ENCODE results near the gene GPC6. TPM values are rescaled to one million over a fixed set of nuclear protein-coding genes. Genes with fewer than 3 reads are reported as not detected.

GPC6 gene
- total RNA-seq, 1 donor from 2014 or later, result 50.3 TPM

DNA sequence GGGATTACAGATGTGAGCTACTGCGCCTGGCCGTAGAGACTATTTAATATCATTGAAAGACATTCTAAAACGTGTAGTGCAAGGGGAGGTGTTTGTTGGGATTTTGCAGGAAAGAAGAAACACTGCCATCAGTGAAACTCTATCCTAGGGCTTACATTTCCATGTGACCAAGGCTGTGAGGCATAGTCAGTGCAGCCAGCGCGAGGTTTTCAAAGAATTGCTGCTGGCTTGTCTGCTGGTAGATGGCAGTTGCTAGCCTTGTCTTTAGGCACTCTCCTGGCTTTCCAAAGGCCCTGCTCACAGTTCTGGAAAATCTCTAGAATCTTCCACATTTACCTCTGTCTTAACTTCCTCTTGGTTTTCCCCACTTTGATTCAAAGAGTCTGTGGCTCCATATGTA, 77.5 kb downstream of the GPC6 start:
- TF ChIP-seq, protein P1, sequence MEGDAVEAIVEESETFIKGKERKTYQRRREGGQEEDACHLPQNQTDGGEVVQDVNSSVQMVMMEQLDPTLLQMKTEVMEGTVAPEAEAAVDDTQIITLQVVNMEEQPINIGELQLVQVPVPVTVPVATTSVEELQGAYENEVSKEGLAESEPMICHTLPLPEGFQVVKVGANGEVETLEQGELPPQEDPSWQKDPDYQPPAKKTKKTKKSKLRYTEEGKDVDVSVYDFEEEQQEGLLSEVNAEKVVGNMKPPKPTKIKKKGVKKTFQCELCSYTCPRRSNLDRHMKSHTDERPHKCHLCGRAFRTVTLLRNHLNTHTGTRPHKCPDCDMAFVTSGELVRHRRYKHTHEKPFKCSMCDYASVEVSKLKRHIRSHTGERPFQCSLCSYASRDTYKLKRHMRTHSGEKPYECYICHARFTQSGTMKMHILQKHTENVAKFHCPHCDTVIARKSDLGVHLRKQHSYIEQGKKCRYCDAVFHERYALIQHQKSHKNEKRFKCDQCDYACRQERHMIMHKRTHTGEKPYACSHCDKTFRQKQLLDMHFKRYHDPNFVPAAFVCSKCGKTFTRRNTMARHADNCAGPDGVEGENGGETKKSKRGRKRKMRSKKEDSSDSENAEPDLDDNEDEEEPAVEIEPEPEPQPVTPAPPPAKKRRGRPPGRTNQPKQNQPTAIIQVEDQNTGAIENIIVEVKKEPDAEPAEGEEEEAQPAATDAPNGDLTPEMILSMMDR (IDR thresholded peaks at IDR 0.05; ENCODE audit: unreplicated experiment), result no peak
- H3K9me3 Mint-ChIP-seq (ENCODE audit: low read depth), result no peaks in the 10 kb centered on the region
- no peak overlapping the region for H3K4me3 Mint-ChIP-seq (ENCODE audit: low read depth)

DNA sequence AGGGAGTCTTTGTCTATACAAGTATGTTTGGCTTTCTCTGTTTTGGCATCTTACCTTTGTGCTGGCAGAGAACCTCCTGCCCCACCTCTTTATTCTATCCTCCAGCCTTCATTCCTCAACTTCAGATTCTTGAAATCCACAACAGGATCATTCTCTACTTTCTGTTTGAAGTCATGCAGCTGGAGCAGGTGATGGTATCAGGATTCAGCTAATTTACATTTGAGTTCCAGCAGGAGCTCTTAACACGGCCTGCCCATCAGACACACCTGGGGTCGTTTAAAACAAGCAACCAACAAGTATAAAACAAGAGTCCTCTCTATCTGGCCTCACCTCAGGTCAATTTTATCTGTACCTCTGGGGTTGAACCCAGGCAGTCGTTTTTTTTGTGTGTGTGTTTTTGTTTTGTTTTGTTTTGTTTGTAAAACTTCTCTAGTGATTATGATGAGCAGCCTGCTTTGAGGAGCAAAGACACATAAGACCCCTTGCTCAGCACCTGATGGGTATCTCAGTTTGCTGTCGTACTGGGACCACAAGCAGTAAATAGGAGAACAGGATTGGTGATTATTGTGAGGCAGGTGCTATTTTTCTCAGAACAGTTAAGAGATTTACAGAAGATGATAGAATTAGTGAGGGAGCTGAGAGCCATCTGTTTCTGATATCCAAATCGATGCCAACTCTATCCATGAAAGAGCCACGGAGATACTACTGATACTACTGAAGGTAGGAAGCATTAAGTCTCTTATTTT, 78.4 kb downstream of the GPC6 start:
- TF ChIP-seq, protein P1 (IDR thresholded peaks at IDR 0.05; ENCODE audit: unreplicated experiment), result no peak
- Mint-ChIP-seq H3K9me3 (ENCODE audit: low read depth) (no peaks in the 10 kb centered on the region), H3K27ac (peak overlapping the region; percentile 19), H3K4me1 (ENCODE audit: low read depth) (peaks cover 13% of the 10 kb centered on the region), H3K4me3 (ENCODE audit: low read depth) (no peak overlapping the region), H3K27me3 (no peaks in the 10 kb centered on the region), H3K36me3 (ENCODE audit: insufficient read depth) (no peaks in the 10 kb centered on the region)
- DNase-seq (ENCODE audit: low spot score, unreplicated experiment), result no peak

More for the DNA sequence above, 77.5 kb downstream of the GPC6 start:
- Mint-ChIP-seq H3K36me3 (ENCODE audit: insufficient read depth) (no peaks in the 10 kb centered on the region), H3K27ac (no peak overlapping the region), H3K27me3 (no peaks in the 10 kb centered on the region), H3K4me1 (ENCODE audit: low read depth) (peaks cover 8% of the 10 kb centered on the region)
- DNase-seq (ENCODE audit: low spot score, unreplicated experiment), result no peak

DNA sequence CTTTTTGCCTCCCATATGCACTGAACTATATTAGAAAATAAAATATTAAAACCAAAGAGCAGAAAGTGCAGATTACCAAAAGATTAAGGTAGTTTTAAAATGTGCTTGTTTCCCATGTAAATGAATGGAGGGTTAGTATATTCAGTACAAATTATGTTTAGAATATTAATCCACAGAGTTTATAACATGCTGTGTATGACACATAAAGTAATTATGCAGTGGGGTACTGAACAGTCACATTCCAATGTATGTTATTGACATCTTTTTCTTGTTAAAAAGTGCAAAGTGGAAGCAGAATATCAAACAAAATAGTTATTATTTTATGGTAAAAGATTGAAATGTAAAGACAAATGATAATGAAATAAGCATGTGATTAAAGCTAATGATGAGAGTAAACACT, 79.3 kb downstream of the GPC6 start:
- DNase-seq (ENCODE audit: low spot score, unreplicated experiment), result no peak
- H3K9me3 Mint-ChIP-seq (ENCODE audit: low read depth), result no peaks in the 10 kb centered on the region
- no peak overlapping the region for H3K4me3 Mint-ChIP-seq (ENCODE audit: low read depth)
- peak overlapping the region; percentile 19 for H3K27ac Mint-ChIP-seq
- H3K27me3 Mint-ChIP-seq, result no peaks in the 10 kb centered on the region
- H3K36me3 Mint-ChIP-seq (ENCODE audit: insufficient read depth), result no peaks in the 10 kb centered on the region
- TF ChIP-seq, protein P1 (IDR thresholded peaks at IDR 0.05; ENCODE audit: unreplicated experiment), result no peak
- peaks cover 16% of the 10 kb centered on the region for H3K4me1 Mint-ChIP-seq (ENCODE audit: low read depth)

GRCh38 chr13:93307136-93307535, 80.5 kb downstream of the GPC6 start:
- DNase-seq (ENCODE audit: low spot score, unreplicated experiment), result no peak
- Mint-ChIP-seq H3K36me3 (ENCODE audit: insufficient read depth) (no peaks in the 10 kb centered on the region), H3K27me3 (no peaks in the 10 kb centered on the region), H3K27ac (no peak overlapping the region), H3K4me3 (ENCODE audit: low read depth) (no peak overlapping the region), H3K9me3 (ENCODE audit: low read depth) (no peaks in the 10 kb centered on the region), H3K4me1 (ENCODE audit: low read depth) (peaks cover 16% of the 10 kb centered on the region)
- TF ChIP-seq, protein P1 (IDR thresholded peaks at IDR 0.05; ENCODE audit: unreplicated experiment), result no peak

DNA sequence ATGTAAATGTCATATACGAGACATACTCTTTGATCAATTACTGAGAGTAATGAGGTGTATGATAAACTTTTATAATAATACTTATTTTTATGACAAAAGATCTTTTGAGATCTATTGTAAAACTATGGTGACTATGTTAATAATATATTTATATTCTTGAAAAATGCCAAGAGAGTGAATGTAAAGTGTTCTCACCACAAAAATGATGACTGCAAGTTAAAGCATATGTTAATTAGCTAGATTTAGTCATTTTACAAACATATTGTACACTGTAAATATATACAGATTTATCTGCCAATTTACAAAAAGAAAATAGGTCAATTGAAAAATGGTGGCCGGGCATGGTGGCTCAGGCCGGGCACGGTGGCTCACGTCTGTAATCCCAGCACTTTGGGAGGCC, 81.0 kb downstream of the GPC6 start:
- H3K9me3 Mint-ChIP-seq (ENCODE audit: low read depth), result no peaks in the 10 kb centered on the region
- H3K36me3 Mint-ChIP-seq (ENCODE audit: insufficient read depth), result no peaks in the 10 kb centered on the region
- peaks cover 16% of the 10 kb centered on the region for H3K4me1 Mint-ChIP-seq (ENCODE audit: low read depth)
- TF ChIP-seq, protein P1 (IDR thresholded peaks at IDR 0.05; ENCODE audit: unreplicated experiment), result no peak
- H3K4me3 Mint-ChIP-seq (ENCODE audit: low read depth), result no peak overlapping the region
- no peaks in the 10 kb centered on the region for H3K27me3 Mint-ChIP-seq
- H3K27ac Mint-ChIP-seq, result no peak overlapping the region
- no peak for DNase-seq (ENCODE audit: low spot score, unreplicated experiment)

Data from progenitor cell of endocrine pancreas (in vitro differentiated cells).